Endothelial cell (in vitro differentiated cells): Measurements from ENCODE around the gene KIAA0930. TPM values are rescaled to one million over a fixed set of nuclear protein-coding genes. Genes with fewer than 3 reads are reported as not detected.
"Not testable (repeated sequence)": the region's sequence is repeated elsewhere in the genome, so short reads cannot be mapped to it uniquely, and the experiment has no call there.

Experiments
- DNase-seq: peaks from one replicate; pipeline ENCODE4 v3.0.0; 2021; ENCODE audit warnings: low spot score
- H3K27ac Mint-ChIP-seq: one replicate; pipeline ENCODE4 v1.8.0; 2021; ENCODE audit warnings: mixed read lengths, inconsistent platforms; ENCODE audit not compliant: unreplicated experiment
- H3K27me3 Mint-ChIP-seq: one replicate; pipeline ENCODE4 v1.8.0; 2021; ENCODE audit warnings: mild to moderate bottlenecking, moderate library complexity, mixed read lengths, inconsistent platforms; ENCODE audit not compliant: unreplicated experiment
- H3K36me3 Mint-ChIP-seq: one replicate; pipeline ENCODE4 v1.8.0; 2021; ENCODE audit warnings: mild to moderate bottlenecking, low read depth, mixed read lengths, inconsistent platforms; ENCODE audit not compliant: unreplicated experiment
- H3K4me1 Mint-ChIP-seq: one replicate; pipeline ENCODE4 v1.8.0; 2021; ENCODE audit warnings: mild to moderate bottlenecking, mixed read lengths, inconsistent platforms; ENCODE audit not compliant: unreplicated experiment
- H3K4me3 Mint-ChIP-seq: one replicate; pipeline ENCODE4 v1.8.0; 2021; ENCODE audit warnings: mild to moderate bottlenecking, mixed read lengths, inconsistent platforms; ENCODE audit not compliant: unreplicated experiment
- H3K9me3 Mint-ChIP-seq: one replicate; pipeline ENCODE4 v1.8.0; 2021; ENCODE audit warnings: mixed read lengths, inconsistent platforms; ENCODE audit not compliant: unreplicated experiment
- CTCF ChIP-seq: fragments of 200-600 bp; sonication (generic); IDR thresholded peaks from one replicate; pipeline ENCODE4 v1.5.0; 2021; ENCODE audit warnings: antibody characterized with exemption; ENCODE audit not compliant: unreplicated experiment
- total RNA-seq: library from RNA; stranded (reverse); fragmentation: NEBNext Ultra II Directional; extraction: Animal tissue kit (Norgen Biotek cat#: 25700); gene quantifications from one replicate; pipeline ENCODE4 v1.2.1, GENCODE V29; 2021; ENCODE audit not compliant: unreplicated experiment

KIAA0930 gene
- total RNA-seq, 1 donor from 2014 or later = 18.7 TPM

GRCh38 chr22:45196308-45196707 is 44.4 kb downstream of the KIAA0930 start:
- Mint-ChIP-seq H3K4me1 (no peaks in the 10 kb centered on the region), H3K9me3 (no peaks in the 10 kb centered on the region), H3K27me3 (no peaks in the 10 kb centered on the region), H3K4me3 (no peak overlapping the region), H3K36me3 (peaks cover 9% of the 10 kb centered on the region), H3K27ac (no peak overlapping the region)
- no peak for DNase-seq
- TF ChIP-seq CTCF = no peak

- Mint-ChIP-seq H3K27me3 (no peaks in the 10 kb centered on the region), H3K9me3 (no peaks in the 10 kb centered on the region), H3K36me3 (peaks cover 3% of the 10 kb centered on the region), H3K4me1 (no peaks in the 10 kb centered on the region), H3K27ac (no peak overlapping the region), H3K4me3 (no peak overlapping the region)
- TF ChIP-seq CTCF = no peak
- no peak for DNase-seq
Measured at GRCh38 chr22:45195616-45196015, 45.1 kb downstream of the KIAA0930 start.

GRCh38 chr22:45194686-45195085 is 46.0 kb downstream of the KIAA0930 start:
- no peak for DNase-seq

GRCh38 chr22:45192701-45193187 is 48.0 kb downstream of the KIAA0930 start:
- Mint-ChIP-seq H3K9me3 (no peaks in the 10 kb centered on the region), H3K4me1 (peaks cover 2% of the 10 kb centered on the region), H3K36me3 (no peaks in the 10 kb centered on the region), H3K4me3 (no peak overlapping the region), H3K27me3 (peaks cover 2% of the 10 kb centered on the region), H3K27ac (no peak overlapping the region)
- no peak for DNase-seq
- TF ChIP-seq CTCF = no peak

More at GRCh38 chr22:45194686-45195085, 46.0 kb downstream of the KIAA0930 start:
- no peak overlapping the region for H3K27ac Mint-ChIP-seq
- no peaks in the 10 kb centered on the region for H3K36me3 Mint-ChIP-seq
- H3K27me3 Mint-ChIP-seq = peaks cover 2% of the 10 kb centered on the region
- H3K9me3 Mint-ChIP-seq = no peaks in the 10 kb centered on the region
- H3K4me3 Mint-ChIP-seq = no peak overlapping the region
- TF ChIP-seq CTCF = no peak
- H3K4me1 Mint-ChIP-seq = no peaks in the 10 kb centered on the region

GRCh38 chr22:45191746-45192145 is 48.9 kb downstream of the KIAA0930 start:
- not testable (repeated sequence) for H3K4me1 Mint-ChIP-seq, DNase-seq, H3K27me3 Mint-ChIP-seq, H3K27ac Mint-ChIP-seq, H3K36me3 Mint-ChIP-seq, H3K9me3 Mint-ChIP-seq, H3K4me3 Mint-ChIP-seq
